Osteocyte (in vitro differentiated cells): ENCODE measurements around the gene AHNAK2. TPM values are rescaled to one million over a fixed set of nuclear protein-coding genes. Genes with fewer than 3 reads are reported as not detected.
A peak's percentile ranks its signal among the peaks of the same experiment; 100 is the strongest.

ENCODE experiments used
- DNase-seq: peaks from one replicate; pipeline ENCODE4 v3.0.0; 2021; ENCODE audit warnings: mixed read lengths; ENCODE audit not compliant: unreplicated experiment; ENCODE audit errors: extremely low spot score
- H3K27ac Mint-ChIP-seq: one replicate; pipeline ENCODE4 v1.8.0; 2021; ENCODE audit warnings: mild to moderate bottlenecking, mixed read lengths; ENCODE audit not compliant: unreplicated experiment
- H3K27me3 Mint-ChIP-seq: one replicate; pipeline ENCODE4 v1.8.0; 2021; ENCODE audit warnings: mixed read lengths; ENCODE audit not compliant: unreplicated experiment
- H3K36me3 Mint-ChIP-seq: one replicate; pipeline ENCODE4 v1.8.0; 2021; ENCODE audit warnings: mixed read lengths; ENCODE audit not compliant: unreplicated experiment
- H3K4me1 Mint-ChIP-seq: one replicate; pipeline ENCODE4 v1.8.0; 2021; ENCODE audit warnings: mixed read lengths; ENCODE audit not compliant: unreplicated experiment
- H3K4me3 Mint-ChIP-seq: one replicate; pipeline ENCODE4 v1.8.0; 2021; ENCODE audit warnings: mild to moderate bottlenecking, moderate library complexity, mixed read lengths; ENCODE audit not compliant: unreplicated experiment
- H3K9me3 Mint-ChIP-seq: one replicate; pipeline ENCODE4 v1.8.0; 2021; ENCODE audit warnings: mixed read lengths; ENCODE audit not compliant: unreplicated experiment
- CTCF ChIP-seq: fragments of 200-600 bp; sonication (generic); IDR thresholded peaks from 2 replicates; pipeline ENCODE4 v1.5.0; 2021; ENCODE audit warnings: antibody characterized with exemption, mild to moderate bottlenecking, moderate library complexity
- total RNA-seq: library from RNA; stranded (reverse); gene quantifications from 2 replicates; pipeline ENCODE4 v1.2.1, GENCODE V29; 2021

AHNAK2 gene
- total RNA-seq, 1 donor from 2014 or later = 145 TPM

- TF ChIP-seq CTCF = no peak
- Mint-ChIP-seq H3K4me1 (peaks cover 3% of the 10 kb centered on the region), H3K36me3 (peaks cover 11% of the 10 kb centered on the region), H3K9me3 (no peaks in the 10 kb centered on the region), H3K4me3 (no peak overlapping the region), H3K27me3 (no peaks in the 10 kb centered on the region), H3K27ac (no peak overlapping the region)
- DNase-seq = no peak
These were observed 13.7 kb upstream of the AHNAK2 start for GRCh38 chr14:104991896-104992230.

GRCh38 chr14:104989951-104990303 is 11.8 kb upstream of the AHNAK2 start:
- Mint-ChIP-seq H3K27me3 (no peaks in the 10 kb centered on the region), H3K36me3 (peaks cover 11% of the 10 kb centered on the region), H3K9me3 (no peaks in the 10 kb centered on the region), H3K4me3 (no peak overlapping the region), H3K4me1 (peaks cover 9% of the 10 kb centered on the region), H3K27ac (no peak overlapping the region)
- DNase-seq = no peak
- no peak for TF ChIP-seq CTCF

GRCh38 chr14:104989236-104989950 is 11.2 kb upstream of the AHNAK2 start:
- H3K27ac Mint-ChIP-seq = no peak overlapping the region
- TF ChIP-seq CTCF = no peak
- H3K4me3 Mint-ChIP-seq = no peak overlapping the region
- no peaks in the 10 kb centered on the region for H3K27me3 Mint-ChIP-seq
- H3K36me3 Mint-ChIP-seq = peaks cover 11% of the 10 kb centered on the region
- no peaks in the 10 kb centered on the region for H3K9me3 Mint-ChIP-seq
- peaks cover 11% of the 10 kb centered on the region for H3K4me1 Mint-ChIP-seq
- DNase-seq = no peak

- H3K27me3 Mint-ChIP-seq = no peaks in the 10 kb centered on the region
- no peaks in the 10 kb centered on the region for H3K9me3 Mint-ChIP-seq
- no peaks in the 10 kb centered on the region for H3K36me3 Mint-ChIP-seq
- peaks cover 12% of the 10 kb centered on the region for H3K4me1 Mint-ChIP-seq
- no peak for DNase-seq
- no peak for TF ChIP-seq CTCF
- peak overlapping the region; percentile 68 for H3K4me3 Mint-ChIP-seq
- peak overlapping the region; percentile 34 for H3K27ac Mint-ChIP-seq
These were observed 8.5 kb upstream of the AHNAK2 start for GRCh38 chr14:104986487-104987164.

- Mint-ChIP-seq H3K27ac (peak within 1 kb of the TSS; percentile 34), H3K9me3 (no peaks in the 10 kb centered on the region), H3K27me3 (no peaks in the 10 kb centered on the region), H3K4me3 (peak within 1 kb of the TSS; percentile 68), H3K4me1 (peaks cover 12% of the 10 kb centered on the region), H3K36me3 (no peaks in the 10 kb centered on the region)
- peak; percentile 96 for DNase-seq
- no peak for TF ChIP-seq CTCF
These were observed 7.7 kb upstream of the AHNAK2 start, which contains the start of gene CLBA1 for GRCh38 chr14:104985675-104986486. CLBA1 (plus strand) TSS chr14:104985788; CDS start chr14:104986432, 644 bp downstream.
